G401 (cell line): ENCODE measurements around the gene ADGRL4. TPM values are rescaled to one million over a fixed set of nuclear protein-coding genes. Genes with fewer than 3 reads are reported as not detected.

ENCODE experiments used
- DNase-seq: peaks from one replicate; pipeline ENCODE4 v3.0.0-alpha.2; 2015; ENCODE audit warnings: low spot score
- in situ Hi-C: cut with HindIII; loops from 2 replicates; pipeline ENCODE4 v1.10.0; 2016; ENCODE audit warnings: low sequenced_read_pairs, mixed read lengths
- total RNA-seq: library from RNA; depleted of rRNA; stranded (reverse); fragments of >200 nt; shearing (Covaris generic); gene quantifications from 2 replicates; pipeline ENCODE4 v1.2.3, GENCODE V29; 2014

Gene ADGRL4
- total RNA-seq, 1 experiment from 2014 or later = not detected

GRCh38 chr1:78854556-78854955 is 152.0 kb downstream of the ADGRL4 start:
- in situ Hi-C loops = no loop called here
- no peak for DNase-seq

DNA sequence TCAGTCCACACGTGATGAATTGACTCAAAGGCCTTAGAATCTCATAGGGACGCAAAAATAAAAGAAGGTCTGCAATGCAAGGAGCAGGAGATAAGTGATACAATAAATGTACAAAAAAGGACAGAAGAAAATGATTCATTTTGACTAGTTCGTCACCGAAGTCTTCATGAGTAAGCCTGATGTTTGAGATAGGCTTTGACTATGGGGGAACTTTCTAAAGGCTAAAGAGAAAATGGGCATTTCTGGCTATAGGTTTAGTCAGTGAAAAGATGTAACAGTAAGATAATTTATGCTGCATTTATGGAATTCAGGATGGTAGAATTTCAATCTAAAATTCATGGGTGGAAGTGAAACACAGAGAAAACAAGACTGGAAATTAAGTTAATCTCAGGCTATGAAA is 163.0 kb downstream of the ADGRL4 start:
- DNase-seq = no peak
- in situ Hi-C loops = no loop called here

GRCh38 chr1:78843111-78843510 is 163.4 kb downstream of the ADGRL4 start:
- no peak for DNase-seq
- in situ Hi-C loops = no loop called here

GRCh38 chr1:78840453-78841271 is 165.9 kb downstream of the ADGRL4 start:
- in situ Hi-C loops = no loop called here
- DNase-seq = peak; percentile 3
